BLaER1 treated with 17β-estradiol and CSF1 and Interleukin-3, amounts not matched to agents 10 nM and 100 nM (cell line): ENCODE results near the gene EFNB1.
"Not testable (repeated sequence)": the region's sequence is repeated elsewhere in the genome, so short reads cannot be mapped to it uniquely, and the experiment has no call there.

Source experiments
- H3K27ac ChIP-seq, 11 experiments: shearing (Covaris generic); formaldehyde crosslinking; 2 replicates each; pipeline ENCODE4 v1.8.1; 2022
- H3K27me3 ChIP-seq, 11 experiments: shearing (Covaris generic); formaldehyde crosslinking; 2 replicates each; pipeline ENCODE4 v1.8.1; 2022
- H3K36me3 ChIP-seq, 11 experiments: shearing (Covaris generic); formaldehyde crosslinking; 2 replicates each; pipeline ENCODE4 v1.8.1; 2022
- H3K4me1 ChIP-seq, 10 experiments: shearing (Covaris generic); formaldehyde crosslinking; 2 replicates each; pipeline ENCODE4 v1.8.1; 2022
- H3K4me2 ChIP-seq, 11 experiments: shearing (Covaris generic); formaldehyde crosslinking; 2 replicates each; pipeline ENCODE4 v1.8.1; 2022
- H3K4me3 ChIP-seq, 10 experiments: shearing (Covaris generic); formaldehyde crosslinking; 2 replicates each; pipeline ENCODE4 v1.8.1; 2022
- H3K9ac ChIP-seq, 11 experiments: shearing (Covaris generic); formaldehyde crosslinking; 2 replicates each; pipeline ENCODE4 v1.8.1; 2022
- H3K9me3 ChIP-seq, 11 experiments: shearing (Covaris generic); formaldehyde crosslinking; replicated peaks in 1 of 11; 2 replicates each; pipeline ENCODE4 v1.8.1; 2022
- H4K20me1 ChIP-seq, 11 experiments: shearing (Covaris generic); formaldehyde crosslinking; 2 replicates each; pipeline ENCODE4 v1.8.1; 2022
- Cebpa-rat ChIP-seq, 11 experiments: shearing (Covaris generic); IDR thresholded peaks; 2 replicates each; pipeline ENCODE4 v1.8.1; 2022

The EFNB1 gene

GRCh38 chrX:68828740-68829581 lies at the start of gene EFNB1:
EFNB1 (plus strand) TSS chrX:68829021; CDS start chrX:68829777, 756 bp downstream.
- Histone ChIP-seq H3K27me3 (peaks cover 53 to 78% (median 65%) of the 10 kb centered on the region in 11 experiments), H3K27ac (peak within 1 kb of the TSS; percentile 48 to 83 (median 78); a peak in 21 of 22 replicates), H3K9ac (peak within 1 kb of the TSS; percentile 80 to 90 (median 85)), H3K4me3 (peak within 1 kb of the TSS; percentile 71 to 87 (median 78)), H3K4me1 (peaks cover 18 to 28% (median 25%) of the 10 kb centered on the region in 10 experiments), H3K4me2 (peak within 1 kb of the TSS; percentile 73 to 92 (median 82)), H3K36me3 (no peaks in the 10 kb centered on the region), H3K9me3 (no peaks in the 10 kb centered on the region), H4K20me1 (peaks cover 11 to 58% (median 49%) of the 10 kb centered on the region in 11 experiments; a peak in 19 of 22 replicates)
- no peak for TF ChIP-seq Cebpa-rat (IDR thresholded peaks at IDR 0.05)

GRCh38 chrX:68781295-68781694 lies 47.5 kb upstream of the EFNB1 start:
- Histone ChIP-seq H3K9me3 (peaks cover 0 to 30% (median 9%) of the 10 kb centered on the region in 11 experiments; a peak in 16 of 22 replicates), H3K27me3 (peaks cover 27 to 63% (median 50%) of the 10 kb centered on the region in 11 experiments)
- H3K9ac ChIP-seq, H3K4me2 ChIP-seq, H3K4me1 ChIP-seq, H3K4me3 ChIP-seq, H3K36me3 ChIP-seq, H4K20me1 ChIP-seq, H3K27ac ChIP-seq: not testable (repeated sequence)

GRCh38 chrX:68784816-68785215 lies 44.0 kb upstream of the EFNB1 start:
- Histone ChIP-seq H3K27me3 (peaks cover 19 to 57% (median 39%) of the 10 kb centered on the region in 11 experiments; a peak in 21 of 22 replicates), H3K4me3 (no peak overlapping the region), H3K27ac (no peak overlapping the region), H4K20me1 (0 out of 22 replicates have a peak, but pooled peaks cover 0 to 2% (median 0%) of the 10 kb centered on the region in 11 experiments), H3K9me3 (peaks cover 0 to 12% (median 6%) of the 10 kb centered on the region in 11 experiments; a peak in 14 of 22 replicates), H3K4me2 (no peak overlapping the region), H3K36me3 (no peaks in the 10 kb centered on the region), H3K4me1 (no peaks in the 10 kb centered on the region), H3K9ac (no peak overlapping the region)
- TF ChIP-seq Cebpa-rat (IDR thresholded peaks at IDR 0.05), result no peak

GRCh38 chrX:68786581-68786980 lies 42.2 kb upstream of the EFNB1 start:
- H3K27me3 ChIP-seq, result peaks cover 30 to 67% (median 49%) of the 10 kb centered on the region in 11 experiments
- H3K9me3 ChIP-seq, result peaks cover 0 to 12% (median 6%) of the 10 kb centered on the region in 11 experiments; a peak in 14 of 22 replicates
- not testable (repeated sequence) for H3K4me2 ChIP-seq, H3K27ac ChIP-seq, H3K4me1 ChIP-seq, H4K20me1 ChIP-seq, H3K36me3 ChIP-seq, H3K9ac ChIP-seq, H3K4me3 ChIP-seq

GRCh38 chrX:68789966-68790365 lies 38.9 kb upstream of the EFNB1 start:
- Histone ChIP-seq H3K9ac (no peak overlapping the region), H3K36me3 (no peaks in the 10 kb centered on the region), H3K4me1 (no peaks in the 10 kb centered on the region), H3K4me3 (no peak overlapping the region), H4K20me1 (0 out of 22 replicates have a peak, but pooled peaks cover 0 to 2% (median 0%) of the 10 kb centered on the region in 11 experiments), H3K4me2 (no peak overlapping the region), H3K9me3 (peaks cover 0 to 11% (median 6%) of the 10 kb centered on the region in 11 experiments; a peak in 8 of 22 replicates), H3K27ac (no peak overlapping the region), H3K27me3 (peaks cover 40 to 77% (median 68%) of the 10 kb centered on the region in 11 experiments)
- no peak for TF ChIP-seq Cebpa-rat (IDR thresholded peaks at IDR 0.05)

GRCh38 chrX:68792083-68792482 lies 36.7 kb upstream of the EFNB1 start:
- Histone ChIP-seq H4K20me1 (0 out of 22 replicates have a peak, but pooled peaks cover 0 to 2% (median 0%) of the 10 kb centered on the region in 11 experiments), H3K9ac (no peak overlapping the region), H3K36me3 (no peaks in the 10 kb centered on the region), H3K4me1 (no peaks in the 10 kb centered on the region), H3K27me3 (peaks cover 49 to 94% (median 87%) of the 10 kb centered on the region in 11 experiments), H3K4me3 (no peak overlapping the region), H3K9me3 (peaks cover 0 to 20% (median 10%) of the 10 kb centered on the region in 11 experiments; a peak in 15 of 22 replicates), H3K4me2 (no peak overlapping the region), H3K27ac (no peak overlapping the region)
- no peak for TF ChIP-seq Cebpa-rat (IDR thresholded peaks at IDR 0.05)

GRCh38 chrX:68794461-68794860 lies 34.4 kb upstream of the EFNB1 start:
- H3K27me3 ChIP-seq, result peaks cover 36 to 85% (median 72%) of the 10 kb centered on the region in 11 experiments
- H4K20me1 ChIP-seq, result 0 out of 22 replicates have a peak, but pooled peaks cover 0 to 1% (median 0%) of the 10 kb centered on the region in 11 experiments
- no peak for TF ChIP-seq Cebpa-rat (IDR thresholded peaks at IDR 0.05)
- no peak overlapping the region for H3K9ac ChIP-seq
- H3K4me1 ChIP-seq, result no peaks in the 10 kb centered on the region
- no peak overlapping the region for H3K27ac ChIP-seq
- H3K4me3 ChIP-seq, result no peak overlapping the region
- H3K9me3 ChIP-seq, result peaks cover 22 to 44% (median 34%) of the 10 kb centered on the region in 11 experiments
- H3K36me3 ChIP-seq, result no peaks in the 10 kb centered on the region
- no peak overlapping the region for H3K4me2 ChIP-seq

- Histone ChIP-seq H4K20me1 (no peaks in the 10 kb centered on the region), H3K36me3 (no peaks in the 10 kb centered on the region), H3K4me1 (no peaks in the 10 kb centered on the region), H3K9ac (no peak overlapping the region), H3K4me2 (no peak overlapping the region), H3K4me3 (no peak overlapping the region), H3K27ac (no peak overlapping the region), H3K9me3 (peaks cover 33 to 56% (median 46%) of the 10 kb centered on the region in 11 experiments), H3K27me3 (peaks cover 23 to 77% (median 59%) of the 10 kb centered on the region in 11 experiments)
- TF ChIP-seq Cebpa-rat (IDR thresholded peaks at IDR 0.05), result no peak
Observed at GRCh38 chrX:68795741-68796140, 33.1 kb upstream of the EFNB1 start.

GRCh38 chrX:68798400-68798799 lies 30.4 kb upstream of the EFNB1 start:
- Histone ChIP-seq H3K27me3 (peaks cover 13 to 67% (median 47%) of the 10 kb centered on the region in 11 experiments; a peak in 21 of 22 replicates), H3K9me3 (peaks cover 33 to 49% (median 41%) of the 10 kb centered on the region in 11 experiments)
- H3K4me2 ChIP-seq, H4K20me1 ChIP-seq, H3K27ac ChIP-seq, H3K36me3 ChIP-seq, H3K4me1 ChIP-seq, H3K9ac ChIP-seq, H3K4me3 ChIP-seq: not testable (repeated sequence)
